Smooth muscle cell (in vitro differentiated cells): Measurements from ENCODE around the gene AKR1C4. TPM values are rescaled to one million over a fixed set of nuclear protein-coding genes. Genes with fewer than 3 reads are reported as not detected.

Experiments used
- polyA plus RNA-seq: library from polyadenylated mRNA; unstranded; fragments of >200 nt; fragmentation: Nextera tagmentation; extraction: Ambion mirVana; gene quantifications from 2 replicates; pipeline ENCODE4 v1.2.1, GENCODE V29; 2016
- total RNA-seq: library from RNA; depleted of rRNA; stranded (reverse); fragments of >200 nt; gene quantifications from 2 replicates; pipeline ENCODE4 v1.2.3, GENCODE V29; 2014

Gene AKR1C4
- total and polyA plus RNA-seq, 2 experiments from 2014 or later = not detected

Other genes with a start within 250 kb of the AKR1C4 start
- gene AKR1C1, start 233.4 kb upstream of the AKR1C4 start, total RNA-seq = 16.3 and 25.3 TPM in 2 replicates
- gene AKR1C1, start 233.4 kb upstream of the AKR1C4 start, polyA plus RNA-seq = 18.0 and 20.5 TPM in 2 replicates
- gene AKR1C2, start 193.0 kb upstream of the AKR1C4 start, total RNA-seq = 6.6 and 8.5 TPM in 2 replicates
- 9.0 and 19.6 TPM in 2 replicates for gene AKR1C2, start 193.0 kb upstream of the AKR1C4 start, polyA plus RNA-seq
- 0.27 and 7.8 TPM in 2 replicates for gene AKR1C3, start 102.4 kb upstream of the AKR1C4 start, total RNA-seq
- 3.7 and 4.5 TPM in 2 replicates for gene AKR1C3, start 102.4 kb upstream of the AKR1C4 start, polyA plus RNA-seq
- 0.18 TPM in 1 of 2 replicates, not detected in the other for gene AKR1C8, start 11.7 kb upstream of the AKR1C4 start, total RNA-seq
- not detected in 2 replicates for gene AKR1C8, start 11.7 kb upstream of the AKR1C4 start, polyA plus RNA-seq
- gene UCN3, start 168.1 kb downstream of the AKR1C4 start, total RNA-seq = not detected in 2 replicates
- not detected in 2 replicates for gene UCN3, start 168.1 kb downstream of the AKR1C4 start, polyA plus RNA-seq
- not detected in 2 replicates for gene TUBAL3, start 208.0 kb downstream of the AKR1C4 start, total RNA-seq
- not detected in 2 replicates for gene TUBAL3, start 208.0 kb downstream of the AKR1C4 start, polyA plus RNA-seq
- gene NET1, start 215.7 kb downstream of the AKR1C4 start, total RNA-seq = 123 and 131 TPM in 2 replicates
- 49.5 and 83.1 TPM in 2 replicates for gene NET1, start 215.7 kb downstream of the AKR1C4 start, polyA plus RNA-seq